GM12874 (cell line): Measurements from ENCODE around the gene FGFR1OP2.

ENCODE experiments used
- TF ChIP-seq, protein P1 (sequence below): IDR thresholded peaks from 2 replicates; pipeline ENCODE4 v1.5.1; 2011; ENCODE audit warnings: low read depth, mild to moderate bottlenecking, control low read depth, low read length, moderate library complexity; ENCODE audit not compliant: insufficient read depth

The FGFR1OP2 gene

DNA sequence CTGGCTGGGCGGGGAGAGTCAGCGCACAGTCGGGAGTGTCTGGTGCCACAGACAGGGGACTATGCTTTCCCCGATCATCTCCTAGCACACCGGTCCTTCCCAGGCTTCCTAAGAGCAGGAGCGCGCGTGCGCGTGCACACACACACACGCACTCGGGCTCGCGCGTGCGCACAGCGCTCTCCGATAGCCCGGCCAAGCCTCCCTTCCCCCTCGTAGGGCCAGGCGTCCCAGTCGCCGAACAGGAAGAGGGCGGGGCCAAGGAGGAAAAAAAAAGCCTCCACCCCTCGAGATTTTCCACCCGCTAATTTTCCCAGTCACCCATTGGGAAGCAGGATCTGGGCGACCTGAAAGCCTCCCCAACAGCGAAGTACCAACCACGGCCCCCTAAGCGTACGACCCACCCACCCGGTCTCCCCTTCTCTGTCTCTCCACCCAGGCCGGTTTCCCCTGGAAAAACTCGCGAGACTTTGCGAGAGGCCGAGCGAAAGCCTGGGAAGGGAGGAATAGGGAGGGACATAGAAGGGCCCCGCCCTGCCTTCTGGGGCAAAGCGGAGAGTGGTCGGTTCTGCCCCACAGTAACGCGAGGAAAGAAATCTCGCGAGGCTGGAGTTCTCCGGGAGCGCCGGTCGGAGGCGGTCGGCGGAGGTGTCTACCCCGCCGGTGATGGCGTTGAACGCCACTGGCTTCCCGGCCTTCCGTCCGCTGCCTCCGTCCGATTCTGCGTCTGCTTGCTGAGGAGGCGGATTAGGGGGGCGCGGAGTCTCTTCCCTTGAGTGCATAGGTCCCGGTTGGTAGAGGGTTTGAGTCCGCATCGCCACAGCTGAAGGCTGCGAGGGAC lies at the start of gene FGFR1OP2, which contains the start of gene INTS13:
TSS of gene FGFR1OP2 (plus strand) at position 608 of the 838 bp plus-strand sequence. CDS start 15,689 bp downstream, outside the sequence.
TSS of gene INTS13 (minus strand) at position 119 of the 838 bp plus-strand sequence. CDS start 1,178 bp downstream, outside the sequence.
- TF ChIP-seq, protein P1, sequence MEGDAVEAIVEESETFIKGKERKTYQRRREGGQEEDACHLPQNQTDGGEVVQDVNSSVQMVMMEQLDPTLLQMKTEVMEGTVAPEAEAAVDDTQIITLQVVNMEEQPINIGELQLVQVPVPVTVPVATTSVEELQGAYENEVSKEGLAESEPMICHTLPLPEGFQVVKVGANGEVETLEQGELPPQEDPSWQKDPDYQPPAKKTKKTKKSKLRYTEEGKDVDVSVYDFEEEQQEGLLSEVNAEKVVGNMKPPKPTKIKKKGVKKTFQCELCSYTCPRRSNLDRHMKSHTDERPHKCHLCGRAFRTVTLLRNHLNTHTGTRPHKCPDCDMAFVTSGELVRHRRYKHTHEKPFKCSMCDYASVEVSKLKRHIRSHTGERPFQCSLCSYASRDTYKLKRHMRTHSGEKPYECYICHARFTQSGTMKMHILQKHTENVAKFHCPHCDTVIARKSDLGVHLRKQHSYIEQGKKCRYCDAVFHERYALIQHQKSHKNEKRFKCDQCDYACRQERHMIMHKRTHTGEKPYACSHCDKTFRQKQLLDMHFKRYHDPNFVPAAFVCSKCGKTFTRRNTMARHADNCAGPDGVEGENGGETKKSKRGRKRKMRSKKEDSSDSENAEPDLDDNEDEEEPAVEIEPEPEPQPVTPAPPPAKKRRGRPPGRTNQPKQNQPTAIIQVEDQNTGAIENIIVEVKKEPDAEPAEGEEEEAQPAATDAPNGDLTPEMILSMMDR = no peak

DNA sequence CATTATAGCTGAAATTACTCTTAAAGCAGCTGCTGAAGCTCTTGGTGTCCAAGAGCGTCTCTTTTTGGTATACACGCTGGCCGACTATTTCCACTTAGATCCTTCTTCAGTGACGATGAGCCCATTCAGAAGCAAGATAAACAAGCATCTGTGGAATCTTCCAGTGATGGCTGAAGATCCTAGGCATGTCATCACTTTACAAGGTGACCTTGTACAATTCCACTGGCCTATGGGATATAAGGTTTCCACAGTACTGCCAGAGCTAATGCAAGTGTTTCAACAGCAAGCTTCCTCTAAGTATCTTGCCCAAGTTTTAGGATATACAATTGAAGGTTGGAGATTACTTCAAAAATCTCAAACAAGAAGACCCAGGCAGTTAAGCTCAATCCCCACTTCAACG lies 47.5 kb upstream of the FGFR1OP2 start:
- TF ChIP-seq, protein P1 = no peak

- TF ChIP-seq, protein P1 = no peak
Observed at GRCh38 chr12:26891704-26892103, 46.6 kb upstream of the FGFR1OP2 start.

- TF ChIP-seq, protein P1 = no peak
Observed at GRCh38 chr12:26895672-26896071, 42.6 kb upstream of the FGFR1OP2 start.

GRCh38 chr12:26896913-26897312 lies 41.4 kb upstream of the FGFR1OP2 start:
- TF ChIP-seq, protein P1 = no peak

GRCh38 chr12:26906024-26906423 lies 32.2 kb upstream of the FGFR1OP2 start:
- TF ChIP-seq, protein P1 = no peak

DNA sequence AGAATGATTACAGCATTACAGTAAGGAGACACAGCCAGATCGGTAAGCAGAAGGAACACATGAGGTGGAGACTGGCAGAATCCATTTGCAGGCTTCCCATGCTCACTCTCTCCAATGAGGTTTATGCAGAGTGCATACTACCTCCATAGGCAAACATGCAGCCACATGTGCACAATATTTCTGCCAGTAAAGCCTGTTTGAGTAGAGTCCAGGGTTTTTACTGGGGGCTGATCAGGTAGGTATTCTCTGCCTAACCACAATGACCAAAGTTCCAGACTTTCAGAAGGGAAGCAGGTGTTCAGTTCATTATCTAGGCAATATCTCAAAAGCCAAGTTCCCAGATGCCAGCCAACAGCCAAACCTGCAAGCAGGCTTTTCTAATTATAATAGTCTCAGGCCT lies 31.6 kb upstream of the FGFR1OP2 start:
- TF ChIP-seq, protein P1 = no peak
